SK-N-SH treated with all-trans-retinoic acid at 6 μM for 48 hours (cell line): ENCODE results near the gene COL19A1.

Experiments used
- ARNTL ChIP-seq: fragments of 450-650 bp; formaldehyde crosslinking; IDR thresholded peaks from 2 replicates; pipeline ENCODE4 v1.5.0; 2020; ENCODE audit warnings: low read depth, mild to moderate bottlenecking, moderate library complexity, borderline replicate concordance
- CREB5 ChIP-seq: fragments of 250-450 bp; sonication (Bioruptor Pico); IDR thresholded peaks from 2 replicates; pipeline ENCODE4 v1.5.1; 2020; ENCODE audit warnings: low read depth, mild to moderate bottlenecking, moderate library complexity
- ZFP3 ChIP-seq: fragments of 250-450 bp; sonication (Bioruptor Pico); IDR thresholded peaks from 2 replicates; pipeline ENCODE4 v1.5.0; 2020; ENCODE audit warnings: mild to moderate bottlenecking, moderate library complexity
- ZNF70 ChIP-seq: fragments of 450-650 bp; formaldehyde crosslinking; IDR thresholded peaks from 2 replicates; pipeline ENCODE4 v1.5.0; 2020; ENCODE audit warnings: mild to moderate bottlenecking, moderate library complexity
- TF ChIP-seq, protein P1 (sequence below): fragments of 250-450 bp; sonication (Bioruptor Pico); IDR thresholded peaks from 2 replicates; pipeline ENCODE4 v1.8.0; 2020; ENCODE audit warnings: mild to moderate bottlenecking, moderate library complexity, borderline replicate concordance

GRCh38 chr6:69958978-69959377, 92.6 kb downstream of the COL19A1 start:
- TF ChIP-seq CREB5 (CRISPR knock-in tag) (no peak), ZNF70 (CRISPR knock-in tag) (no peak), ARNTL (CRISPR knock-in tag) (no peak), ZFP3 (CRISPR knock-in tag) (no peak)
- TF ChIP-seq, protein P1, sequence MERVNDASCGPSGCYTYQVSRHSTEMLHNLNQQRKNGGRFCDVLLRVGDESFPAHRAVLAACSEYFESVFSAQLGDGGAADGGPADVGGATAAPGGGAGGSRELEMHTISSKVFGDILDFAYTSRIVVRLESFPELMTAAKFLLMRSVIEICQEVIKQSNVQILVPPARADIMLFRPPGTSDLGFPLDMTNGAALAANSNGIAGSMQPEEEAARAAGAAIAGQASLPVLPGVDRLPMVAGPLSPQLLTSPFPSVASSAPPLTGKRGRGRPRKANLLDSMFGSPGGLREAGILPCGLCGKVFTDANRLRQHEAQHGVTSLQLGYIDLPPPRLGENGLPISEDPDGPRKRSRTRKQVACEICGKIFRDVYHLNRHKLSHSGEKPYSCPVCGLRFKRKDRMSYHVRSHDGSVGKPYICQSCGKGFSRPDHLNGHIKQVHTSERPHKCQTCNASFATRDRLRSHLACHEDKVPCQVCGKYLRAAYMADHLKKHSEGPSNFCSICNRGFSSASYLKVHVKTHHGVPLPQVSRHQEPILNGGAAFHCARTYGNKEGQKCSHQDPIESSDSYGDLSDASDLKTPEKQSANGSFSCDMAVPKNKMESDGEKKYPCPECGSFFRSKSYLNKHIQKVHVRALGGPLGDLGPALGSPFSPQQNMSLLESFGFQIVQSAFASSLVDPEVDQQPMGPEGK (CRISPR knock-in tag): no peak
